Activated CD8-positive, alpha-beta memory T cell treated with anti-CD3 and anti-CD28 coated beads, Interleukin-2, amount 50 U/mL, for 1 hour (primary cell): ENCODE measurements around the gene TCP11.

ENCODE experiments used
- DNase-seq: peaks from one replicate; pipeline ENCODE4 v3.0.0-alpha.2; 2020; ENCODE audit errors: extremely low read depth

TCP11 gene

DNA sequence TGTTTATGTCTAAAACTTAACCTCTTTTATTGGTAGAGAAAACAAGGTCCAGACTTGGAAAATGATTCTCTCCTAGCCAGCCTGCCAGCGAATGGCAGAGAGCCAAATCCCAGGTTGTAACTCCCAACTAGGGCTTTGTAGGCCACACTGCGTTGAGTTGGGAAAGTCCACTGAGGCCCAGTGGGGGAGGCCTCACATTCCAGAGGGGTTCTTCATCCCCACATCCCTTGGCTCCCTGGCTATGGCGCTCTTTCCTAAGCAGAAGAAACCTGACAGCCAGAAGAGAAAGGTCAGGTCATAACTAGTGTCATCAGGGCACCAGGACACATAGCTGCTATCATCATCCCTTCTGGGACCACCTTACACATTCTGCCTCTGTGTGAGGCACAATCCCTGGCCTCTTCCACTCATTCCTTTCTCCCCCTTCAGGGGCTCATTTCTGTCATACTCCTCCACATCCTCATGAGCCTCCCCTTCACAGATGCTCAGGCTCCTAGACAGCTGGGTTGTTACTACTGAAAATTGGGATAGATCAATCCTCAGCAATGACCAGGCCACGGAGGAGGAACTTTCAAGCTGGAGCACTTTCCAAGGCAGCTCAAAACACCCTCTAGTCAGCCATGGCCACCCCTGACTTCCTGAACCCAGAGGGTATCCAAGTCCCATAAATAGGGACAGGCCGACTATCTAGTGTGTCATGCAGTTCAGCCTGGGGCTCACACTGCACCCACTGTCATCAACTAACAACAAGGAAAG is 48.6 kb downstream of the TCP11 start:
- no peak for DNase-seq

DNA sequence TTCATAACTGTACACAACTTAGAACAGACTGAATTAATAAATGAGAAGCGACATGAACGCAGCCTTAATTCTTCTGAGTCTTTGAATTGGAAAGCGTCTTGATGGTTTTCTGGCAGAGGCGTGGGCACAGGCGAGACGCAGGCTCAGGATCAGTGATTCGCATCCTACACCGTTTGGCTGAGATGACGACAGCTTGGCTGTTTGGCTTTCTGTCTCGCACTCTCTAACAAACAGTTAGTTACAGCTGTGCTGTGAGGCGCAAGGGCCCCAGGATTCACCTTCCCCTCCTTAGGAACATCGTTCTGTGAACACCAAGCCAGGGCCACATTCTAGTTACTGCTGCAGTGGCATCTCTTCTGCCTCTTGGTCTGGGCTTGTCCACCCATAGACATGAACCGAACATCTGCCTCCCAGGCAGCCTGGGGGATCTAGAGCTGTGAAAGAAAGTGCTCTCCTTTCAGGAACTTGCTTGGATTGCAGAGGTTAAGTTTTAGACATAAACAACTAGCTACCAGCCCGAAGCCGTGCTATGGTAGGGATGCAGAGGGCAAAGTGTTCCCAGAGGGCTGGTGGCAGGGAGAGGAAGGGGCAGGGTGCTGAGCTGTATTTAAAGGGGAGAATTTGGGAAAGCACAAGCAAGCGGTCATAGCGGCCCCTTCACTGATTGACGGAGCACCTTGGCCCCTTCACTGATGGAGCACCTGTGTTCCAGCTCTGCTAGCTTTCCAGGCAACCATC is 49.6 kb downstream of the TCP11 start:
- no peak for DNase-seq

DNA sequence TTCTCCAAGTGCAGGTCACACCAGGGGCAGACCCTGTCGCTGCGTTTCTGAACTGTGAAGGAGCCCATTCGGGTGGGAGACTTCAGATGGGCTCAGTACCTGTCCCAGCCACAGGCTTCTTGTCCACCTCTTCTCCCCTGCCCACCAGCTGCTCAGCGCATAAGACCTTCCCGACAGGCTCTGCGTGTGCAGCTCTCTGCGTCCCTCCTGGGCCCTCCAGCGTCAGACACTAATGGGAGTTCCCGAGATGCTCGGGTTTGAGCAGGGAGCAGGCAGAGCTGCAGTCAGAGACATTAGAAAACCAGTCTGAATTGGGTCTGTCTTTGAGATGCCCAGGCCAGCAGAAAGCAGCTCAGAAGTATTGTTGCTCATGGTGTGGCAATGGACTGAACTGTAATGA is 50.4 kb downstream of the TCP11 start:
- DNase-seq: no peak

DNA sequence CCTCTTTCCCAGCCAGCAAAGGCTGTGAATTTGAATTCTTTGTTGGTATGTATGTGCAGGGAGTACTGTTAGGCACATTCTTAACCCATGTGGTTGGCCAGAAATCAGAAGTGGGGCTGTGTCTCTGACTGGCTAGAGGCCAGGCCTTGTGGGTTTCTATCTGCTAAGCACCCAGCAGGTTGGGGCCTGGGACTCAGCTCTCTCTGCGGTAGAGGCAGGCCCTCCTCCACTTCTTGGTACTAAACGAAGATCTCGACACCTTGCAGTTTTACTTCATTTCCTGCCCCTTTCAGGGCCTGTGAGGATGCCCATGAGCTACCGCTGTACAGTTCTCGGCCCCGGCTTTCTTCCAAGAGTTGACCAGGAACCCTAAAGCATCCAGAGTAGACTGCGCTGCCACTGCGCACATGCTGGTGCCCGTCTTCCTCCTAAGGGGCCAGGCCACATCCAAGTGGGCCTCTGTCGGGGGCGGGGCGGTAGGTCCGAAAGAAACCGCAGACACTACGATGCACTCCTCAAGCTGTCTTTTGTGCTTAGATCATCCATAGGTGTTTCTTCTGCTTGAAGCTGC is 51.1 kb downstream of the TCP11 start:
- no peak for DNase-seq

DNA sequence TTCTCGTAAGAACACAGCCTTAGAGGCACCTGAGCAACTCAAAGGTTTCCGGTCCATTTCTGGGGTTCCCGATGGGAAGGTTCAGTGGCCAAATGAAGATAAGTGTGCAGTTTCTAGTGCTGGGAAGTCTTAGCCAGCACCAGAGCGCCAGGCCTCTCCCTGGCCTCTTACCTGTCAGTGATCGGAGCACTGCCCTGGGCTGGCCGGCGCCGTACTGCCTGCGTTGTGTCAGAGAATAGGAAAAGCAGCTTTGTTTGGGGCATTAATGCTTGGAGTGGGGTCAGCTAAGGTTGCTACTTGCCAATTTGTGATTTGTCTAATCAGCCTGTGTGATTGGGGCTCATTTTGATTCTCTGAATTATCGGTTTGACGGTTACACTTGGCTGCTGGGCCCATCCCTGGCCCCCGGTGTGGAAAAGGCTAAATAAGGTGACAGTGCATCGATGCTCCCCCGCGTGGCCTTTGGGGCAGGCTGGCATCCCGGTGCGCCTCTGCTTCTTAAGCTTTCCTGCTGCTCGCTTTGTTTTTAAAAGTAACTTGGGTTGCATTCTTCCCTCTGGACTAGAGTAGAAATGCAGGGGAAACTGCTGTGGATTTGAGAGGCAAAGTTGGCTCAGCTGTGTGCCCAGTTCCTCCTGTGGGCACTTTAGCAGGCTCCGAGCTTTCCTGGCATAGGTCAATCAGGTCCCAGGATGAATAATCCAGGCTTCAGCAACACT is 51.8 kb downstream of the TCP11 start:
- no peak for DNase-seq

DNA sequence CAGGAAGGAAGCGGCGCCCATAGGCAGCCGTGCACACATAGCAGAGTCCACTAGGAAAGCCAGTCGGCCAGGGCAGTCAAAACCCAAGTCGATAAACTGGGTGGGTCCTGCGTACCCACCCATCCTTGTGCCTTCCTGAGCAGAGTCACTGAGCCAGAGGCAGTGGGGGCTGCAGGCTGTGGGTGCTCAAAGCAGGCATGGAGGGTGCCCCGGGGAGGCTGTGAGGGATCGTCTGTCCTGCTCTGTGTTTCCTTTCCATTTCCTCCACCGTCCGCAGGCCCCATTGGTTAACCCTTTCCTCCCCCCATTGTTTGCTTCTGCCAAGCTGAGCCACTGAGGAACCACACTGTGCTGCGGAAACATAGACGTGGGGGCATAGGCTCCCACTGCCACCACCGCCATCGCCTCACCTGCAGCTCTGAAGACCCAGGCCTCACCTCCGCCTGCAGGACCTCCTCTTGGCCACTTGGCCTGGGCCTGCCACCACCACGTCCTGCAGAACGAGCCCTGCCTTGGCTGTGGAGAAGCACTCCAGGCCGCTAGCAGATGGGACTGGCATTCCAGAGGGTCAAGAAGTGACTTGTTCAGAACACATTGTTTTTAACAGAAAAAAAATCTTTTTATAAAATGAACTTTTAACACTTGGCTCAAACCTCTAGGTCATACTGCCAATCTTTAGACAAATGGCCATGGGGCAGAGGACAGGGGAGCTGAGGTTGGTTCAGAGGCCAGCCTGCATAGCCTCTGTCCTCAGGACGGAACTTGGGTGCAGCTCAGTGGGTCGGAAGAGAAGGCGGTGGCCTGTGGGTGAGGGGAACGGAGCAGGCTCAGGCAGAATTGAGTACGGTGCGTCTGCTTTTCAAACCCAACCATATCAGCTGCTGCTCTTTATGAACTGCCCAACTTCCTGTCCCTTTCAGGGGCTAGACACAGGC is 52.6 kb downstream of the TCP11 start:
- no peak for DNase-seq

DNA sequence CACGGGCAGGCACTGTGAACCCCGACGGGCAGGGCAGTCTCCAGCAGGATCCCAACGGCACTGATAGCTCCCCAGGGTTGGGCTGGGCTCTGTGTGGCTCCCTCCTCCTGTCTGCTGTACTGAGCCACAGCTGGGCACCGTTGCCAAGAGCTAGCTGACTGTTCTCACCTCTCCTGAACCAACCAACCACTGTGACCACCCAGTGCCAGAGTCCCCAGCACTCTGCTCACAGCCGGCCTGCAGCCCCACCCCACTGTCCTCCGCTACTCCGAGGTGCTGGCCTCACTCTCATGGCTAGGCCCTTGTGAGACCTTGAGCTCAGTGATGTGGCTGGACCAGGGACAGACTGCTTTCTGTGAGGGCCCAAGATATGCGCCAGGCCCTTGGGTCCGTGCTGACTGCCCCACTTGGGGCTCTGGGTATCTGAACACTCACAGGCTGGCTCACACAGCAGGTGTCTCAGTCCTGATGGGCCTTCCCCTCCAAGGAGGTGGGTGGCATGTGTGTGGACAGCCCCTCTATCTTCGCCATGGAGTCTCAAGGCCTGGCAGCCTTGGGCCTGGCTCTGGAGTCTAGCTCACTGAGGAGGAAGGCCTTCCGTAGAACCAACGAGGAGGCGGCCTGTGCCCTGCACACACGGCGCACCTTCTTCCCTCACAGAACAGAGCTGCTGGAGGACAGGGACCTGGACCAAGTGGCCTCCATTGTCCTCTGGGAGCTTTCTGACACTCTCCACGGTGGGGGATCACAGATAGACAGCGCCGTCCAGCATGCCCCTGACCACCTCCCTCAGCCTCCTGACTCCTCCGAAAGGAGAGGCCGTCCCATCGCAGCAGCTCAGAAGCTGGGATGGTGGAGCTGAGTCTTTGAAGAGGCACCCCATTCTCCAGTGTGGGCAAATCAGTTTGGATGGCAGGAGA is 53.5 kb downstream of the TCP11 start:
- DNase-seq: no peak

DNA sequence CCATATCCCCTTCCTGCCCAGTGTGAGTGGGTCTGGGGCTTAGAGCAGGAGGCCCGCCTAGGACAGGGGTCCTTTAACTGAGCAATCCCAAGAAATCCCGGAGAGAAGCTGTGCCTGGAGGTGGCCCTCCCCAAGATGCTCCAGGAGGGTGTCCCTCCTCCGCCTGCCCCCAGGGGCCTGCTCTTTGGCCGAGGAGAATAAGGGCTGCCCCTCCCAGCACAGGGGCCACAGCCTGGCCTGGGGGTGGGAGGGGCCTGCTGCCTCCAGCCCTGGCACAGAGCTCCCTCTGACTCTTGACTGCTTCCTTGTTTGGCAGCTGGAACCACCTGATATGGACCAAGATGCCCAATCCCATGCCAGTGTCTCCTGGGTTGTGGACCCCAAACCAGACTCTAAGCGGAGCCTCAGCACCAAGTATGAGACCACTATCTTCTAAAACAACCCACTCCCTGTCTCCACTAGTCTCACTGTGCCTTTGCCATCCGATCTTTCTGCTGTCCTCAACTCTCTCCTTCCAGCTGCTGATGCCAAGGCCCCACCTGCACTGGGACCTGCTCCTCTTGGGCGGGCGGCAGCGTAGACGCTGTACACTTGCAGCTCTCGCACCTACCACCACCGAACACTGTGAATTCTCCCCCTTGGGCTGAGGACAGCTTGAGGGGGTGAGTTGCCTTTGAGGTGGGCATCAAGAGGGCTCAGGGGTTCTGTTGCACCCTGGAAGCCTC is 54.3 kb downstream of the TCP11 start:
- DNase-seq: no peak

DNA sequence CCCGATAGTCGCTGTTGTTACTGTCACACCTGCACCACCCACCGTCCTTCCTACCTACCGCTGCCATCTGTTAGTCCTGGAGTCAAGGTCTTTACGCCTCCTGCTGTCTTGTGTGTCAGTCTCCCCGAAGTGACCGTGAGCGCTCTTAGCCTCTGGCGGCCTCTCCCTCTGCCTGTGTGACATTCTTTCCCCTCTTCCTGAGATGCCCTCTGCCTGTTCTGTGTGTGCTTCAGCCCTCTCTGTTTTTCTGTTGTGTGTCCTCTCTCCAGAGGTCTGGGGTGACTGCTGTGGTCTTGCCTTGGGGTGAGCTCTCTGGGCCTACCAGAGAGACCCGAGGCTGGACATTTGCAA is 54.9 kb downstream of the TCP11 start:
- DNase-seq: no peak

DNA sequence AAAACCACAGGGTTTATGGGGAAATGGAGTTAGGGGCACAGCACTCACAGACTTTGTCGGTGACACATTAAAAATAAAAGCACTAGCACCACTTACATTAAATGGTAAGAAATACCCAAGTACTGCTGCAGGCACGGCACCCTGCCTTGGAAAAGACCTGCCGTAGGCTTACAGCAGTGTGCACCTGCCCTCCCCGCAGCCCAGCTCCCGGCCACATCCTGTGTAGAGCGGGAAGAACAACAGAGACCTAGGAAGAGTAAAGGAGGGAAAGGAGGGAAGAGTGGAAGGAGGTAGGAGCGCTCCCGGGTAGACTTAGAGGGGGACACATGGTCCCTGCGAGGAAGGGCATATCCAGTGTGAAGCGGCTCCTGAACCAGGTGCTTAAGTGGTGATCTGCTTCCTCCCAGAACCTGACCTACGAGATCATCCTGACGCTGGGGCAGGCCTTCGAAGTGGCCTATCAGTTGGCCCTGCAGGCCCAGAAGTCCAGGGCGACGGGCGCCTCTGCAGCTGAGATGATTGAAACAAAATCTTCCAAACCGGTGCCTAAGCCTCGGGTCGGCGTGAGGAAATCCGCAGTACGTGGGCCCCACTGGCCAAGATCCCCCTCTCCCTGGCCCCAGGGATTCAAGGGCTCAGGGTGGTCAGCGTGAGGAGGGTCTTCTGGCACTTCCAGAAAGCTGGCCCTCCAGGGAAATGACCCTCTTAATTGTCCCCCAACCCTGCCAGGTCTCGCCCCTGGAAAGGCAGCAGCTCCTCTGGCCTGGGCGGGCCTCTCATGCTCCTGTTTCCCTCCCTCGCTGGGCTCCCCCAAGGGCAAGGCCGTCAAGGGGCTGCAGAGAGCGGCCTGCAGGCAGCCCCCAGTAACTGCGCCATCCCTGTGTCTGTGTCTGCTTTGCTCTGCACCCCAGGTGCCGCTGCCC is 55.5 kb downstream of the TCP11 start:
- no peak for DNase-seq

DNA sequence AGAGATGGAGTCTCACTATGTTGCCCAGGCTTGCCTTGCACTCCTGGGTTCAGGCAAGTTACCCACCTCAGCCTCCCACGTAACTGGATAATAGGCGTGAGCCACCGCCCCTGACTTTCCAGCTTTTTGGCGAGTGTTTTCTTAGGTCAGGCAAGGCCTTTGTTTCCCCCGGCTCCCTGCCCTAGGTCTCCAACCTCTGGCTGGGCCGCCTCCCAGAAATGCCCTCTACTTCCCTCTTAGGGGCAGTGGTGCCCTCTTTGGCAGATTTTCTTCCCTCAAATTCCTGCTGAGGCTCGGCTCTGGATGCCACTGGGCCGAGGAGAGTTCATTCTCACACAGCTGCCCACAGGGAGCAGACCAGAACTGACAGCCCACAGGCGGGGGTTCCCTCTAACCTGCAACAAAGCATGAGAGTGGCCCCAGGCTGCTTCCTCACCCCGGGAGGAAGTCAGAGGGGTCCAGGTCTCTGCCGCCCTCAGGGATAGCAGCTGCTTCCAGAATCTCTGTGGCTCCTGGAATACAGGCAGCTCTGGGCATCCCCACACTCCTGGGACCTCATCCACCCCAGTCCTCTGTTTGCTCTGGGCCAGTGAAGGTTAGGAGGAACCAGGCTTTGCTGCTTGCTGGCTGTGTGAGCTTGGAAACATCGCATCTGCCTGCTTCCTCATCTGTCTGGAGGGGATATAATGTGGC is 56.5 kb downstream of the TCP11 start:
- no peak for DNase-seq

DNA sequence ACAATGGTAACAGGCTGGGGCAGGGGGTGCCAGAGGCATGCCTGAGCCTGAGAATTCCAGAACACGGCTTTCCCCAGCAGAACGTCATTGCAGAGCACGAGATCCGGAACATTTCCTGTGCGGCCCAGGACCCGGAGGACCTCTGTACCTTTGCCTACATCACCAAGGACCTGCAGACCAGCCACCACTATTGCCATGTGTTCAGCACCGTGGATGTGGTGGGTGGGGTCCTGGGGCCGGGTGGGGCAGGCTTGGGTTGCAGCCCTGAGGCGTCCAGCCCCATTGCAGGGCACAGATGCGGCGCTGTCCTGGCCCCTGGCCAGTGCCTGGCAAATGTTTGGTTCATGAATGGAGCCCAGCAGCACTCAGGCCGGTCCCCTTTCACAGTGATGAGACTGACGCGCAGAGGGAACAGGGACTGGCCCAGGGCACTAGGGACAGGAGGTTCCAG is 57.1 kb downstream of the TCP11 start:
- DNase-seq: no peak

DNA sequence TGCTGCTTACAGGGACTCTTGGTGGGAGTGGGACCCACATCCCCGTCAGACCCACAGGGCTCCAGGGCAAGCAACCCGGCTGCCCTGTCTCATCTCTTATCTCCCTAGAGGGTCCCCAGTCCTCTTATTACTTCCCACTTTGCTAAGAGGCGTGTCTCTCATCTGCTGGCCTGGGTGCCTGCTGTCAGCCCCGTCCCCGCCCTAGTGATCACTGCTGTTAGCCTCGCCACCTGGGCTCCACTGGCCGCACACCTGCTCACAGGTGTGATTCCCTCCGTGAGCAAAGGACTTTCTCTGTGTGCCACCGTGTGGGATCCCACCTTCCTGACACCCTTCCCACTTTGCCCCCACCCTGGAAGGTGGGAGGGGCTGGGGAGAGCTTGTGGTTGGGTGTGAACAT is 57.6 kb downstream of the TCP11 start:
- DNase-seq: no peak

DNA sequence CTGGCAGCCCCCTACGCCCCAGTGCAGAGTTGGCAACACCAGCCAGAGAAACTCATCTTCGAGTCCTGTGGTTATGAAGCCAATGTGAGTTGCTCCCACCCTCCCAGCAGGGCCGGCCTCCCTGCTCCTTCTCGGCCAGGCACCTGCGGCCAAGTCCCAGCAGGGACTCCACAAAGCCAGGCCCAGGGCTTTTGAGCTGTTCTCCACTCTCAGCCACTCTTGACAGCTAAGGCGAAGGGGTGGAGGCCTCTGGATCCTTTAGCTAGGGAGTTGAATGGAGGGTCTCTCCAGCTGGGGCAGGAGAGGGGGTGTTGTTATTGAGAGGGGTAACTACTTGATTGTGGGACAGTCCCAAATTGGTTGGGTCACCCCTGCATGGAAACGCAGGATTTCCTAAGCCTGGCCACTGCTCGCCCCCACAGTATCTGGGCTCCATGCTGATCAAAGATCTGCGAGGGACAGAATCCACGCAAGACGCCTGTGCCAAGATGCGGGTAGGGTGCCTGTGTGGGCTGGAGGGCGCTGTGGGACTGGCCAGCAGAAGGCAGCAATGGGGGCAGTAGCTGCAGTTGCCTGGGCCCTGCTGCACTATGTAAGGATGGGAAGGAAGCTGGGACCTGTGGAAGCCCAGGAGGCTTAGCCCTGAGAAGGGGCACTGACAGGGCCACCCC is 58.3 kb downstream of the TCP11 start:
- no peak for DNase-seq

DNA sequence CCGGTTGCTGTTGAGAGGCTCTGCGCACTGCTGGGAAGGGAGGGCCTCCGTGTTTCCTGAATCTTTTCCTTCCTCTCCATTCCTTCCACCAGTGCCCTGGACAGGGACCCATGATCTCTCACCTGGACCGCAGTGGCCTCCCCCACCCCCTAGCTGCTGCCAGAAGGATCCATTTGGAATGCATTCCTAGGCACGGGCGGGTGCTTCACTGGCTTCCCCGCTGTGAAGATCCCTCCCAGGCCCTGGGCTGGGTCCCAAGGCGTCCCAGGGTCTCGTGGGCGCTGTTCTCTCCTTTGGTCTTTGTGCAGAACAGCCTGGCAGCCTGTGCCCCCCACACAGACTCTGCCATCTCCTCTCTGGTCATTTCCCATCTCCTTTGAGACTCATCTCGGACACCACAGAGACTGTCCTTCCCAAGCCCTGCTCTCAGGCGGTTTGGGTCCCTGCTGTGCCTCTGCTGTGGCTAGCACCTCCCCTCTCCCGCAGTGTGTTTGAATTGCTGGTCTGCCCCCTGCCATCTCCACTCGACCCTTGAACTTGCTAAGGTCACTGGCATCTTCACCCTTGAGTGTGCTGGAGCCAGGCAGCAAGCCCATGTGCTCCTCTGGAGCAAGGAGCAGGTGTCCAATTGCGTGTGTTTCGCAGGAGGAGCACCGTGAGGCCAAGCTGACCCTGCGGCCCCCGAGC is 59.0 kb downstream of the TCP11 start:
- DNase-seq: no peak

DNA sequence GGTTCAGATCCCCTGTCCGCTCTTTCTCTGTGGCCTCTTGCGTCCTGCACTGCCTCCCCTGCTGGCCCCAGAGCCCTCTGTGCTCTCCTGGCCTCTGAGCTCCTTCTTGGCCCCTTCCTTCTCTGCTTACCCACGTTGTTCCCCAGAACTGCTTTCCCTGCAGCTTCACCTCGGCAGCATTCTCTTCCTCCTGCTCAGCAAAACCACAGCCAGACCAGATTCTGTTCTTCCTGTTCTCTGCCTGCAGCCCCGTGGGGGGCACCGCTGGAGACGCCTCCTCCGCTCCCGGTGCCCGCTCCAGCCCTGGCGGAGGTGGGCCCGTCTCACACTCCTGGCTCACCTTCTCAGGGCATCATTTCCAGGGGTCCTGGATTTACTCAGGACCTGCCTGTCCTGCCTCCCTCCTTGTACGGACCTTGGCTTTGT is 59.7 kb downstream of the TCP11 start:
- DNase-seq: no peak
